IMR-90 (cell line): ENCODE measurements around the gene DHX29. TPM values are rescaled to one million over a fixed set of nuclear protein-coding genes. Genes with fewer than 3 reads are reported as not detected.

Experiments
- ATAC-seq: fragments of 200-7000 bp; cut with Tn5 transposase; 2 replicates; pipeline ENCODE4 v1.9.1; 2020; ENCODE audit warnings: low read depth, mild to moderate bottlenecking, moderate library complexity
- BruUV-seq: library from RNA; stranded (reverse); fragments of 400-500 nt; replicated peaks from 2 replicates; lab custom pipeline; 2021; lab: Mats Ljungman, UMichigan
- CTCF ChIA-PET: fragments of 300-600 bp; formaldehyde crosslinking; extraction: SDS; loops from one replicate; lab custom pipeline; 2021; ENCODE audit warnings: antibody characterized with exemption; lab: Yijun Ruan, JAX
- POLR2A ChIA-PET: fragments of 300-600 bp; sonication (Branson Sonifier 250); formaldehyde crosslinking; loops from one replicate; lab custom pipeline; 2022; ENCODE audit warnings: antibody characterized with exemption; ENCODE audit not compliant: unreplicated experiment; lab: Charles Lee
- DNase-seq: peaks from one replicate; pipeline ENCODE4 v3.0.0; 2013
- H2AFZ ChIP-seq: replicated peaks from 2 replicates; pipeline ENCODE3; 2013; ENCODE audit warnings: low read length, mild to moderate bottlenecking; ENCODE audit not compliant: poor library complexity
- H2AK5ac ChIP-seq: 2 replicates; pipeline ENCODE4 v1.6.1; 2013; ENCODE audit warnings: low read depth, low read length, inconsistent platforms
- H2AK9ac ChIP-seq: replicated peaks from 2 replicates; pipeline ENCODE3; 2013; ENCODE audit warnings: mild to moderate bottlenecking, low read depth, low read length, moderate library complexity; ENCODE audit not compliant: poor library complexity
- H2BK120ac ChIP-seq: 2 replicates; pipeline ENCODE4 v1.6.1; 2013; ENCODE audit warnings: low read depth, low read length, inconsistent platforms
- H2BK15ac ChIP-seq: 3 replicates; pipeline ENCODE4 v1.6.1; 2013; ENCODE audit warnings: low read depth, low read length, inconsistent platforms
- H2BK20ac ChIP-seq: 2 replicates; pipeline ENCODE4 v1.6.1; 2013; ENCODE audit warnings: low read depth, mild to moderate bottlenecking, inconsistent platforms, low read length, moderate library complexity
- H2BK5ac ChIP-seq: 2 replicates; pipeline ENCODE4 v1.6.1; 2013; ENCODE audit warnings: mild to moderate bottlenecking, low read depth, low read length, inconsistent platforms; ENCODE audit not compliant: poor library complexity, severe bottlenecking
- H3K14ac ChIP-seq: replicated peaks from 2 replicates; pipeline ENCODE4 v1.6.1; 2013; ENCODE audit warnings: low read depth, low read length, inconsistent platforms
- H3K18ac ChIP-seq: 2 replicates; pipeline ENCODE4 v1.6.1; 2013; ENCODE audit warnings: low read depth, low read length, control low read depth
- H3K23ac ChIP-seq: 2 replicates; pipeline ENCODE4 v1.6.1; 2013; ENCODE audit warnings: low read depth, low read length, inconsistent platforms
- H3K27ac ChIP-seq: 2 replicates; pipeline ENCODE4 v1.5.1; 2013; ENCODE audit warnings: mild to moderate bottlenecking, control low read depth, low read length; ENCODE audit not compliant: insufficient read depth
- H3K27me3 ChIP-seq: 2 replicates; pipeline ENCODE4 v1.6.1; 2013; ENCODE audit warnings: low read length; ENCODE audit not compliant: control insufficient read depth, insufficient read depth
- H3K36me3 ChIP-seq: 2 replicates; pipeline ENCODE4 v1.6.1; 2013; ENCODE audit warnings: low read length, mixed read lengths; ENCODE audit not compliant: control insufficient read depth, insufficient read depth
- H3K4ac ChIP-seq: 2 replicates; pipeline ENCODE4 v1.6.1; 2013; ENCODE audit warnings: low read depth, low read length, inconsistent platforms
- H3K4me1 ChIP-seq: 2 replicates; pipeline ENCODE4 v1.6.1; 2013; ENCODE audit warnings: low read length, mixed read lengths; ENCODE audit not compliant: control insufficient read depth, insufficient read depth
- H3K4me2 ChIP-seq: 2 replicates; pipeline ENCODE4 v1.6.1; 2013; ENCODE audit warnings: low read depth, mild to moderate bottlenecking, control low read depth, low read length, moderate library complexity
- H3K4me3 ChIP-seq: 2 replicates; pipeline ENCODE4 v1.5.1; 2013; ENCODE audit warnings: low read depth, mild to moderate bottlenecking, control low read depth, low read length, moderate library complexity; ENCODE audit not compliant: insufficient read depth
- H3K56ac ChIP-seq: 2 replicates; pipeline ENCODE4 v1.6.1; 2013; ENCODE audit warnings: low read length, inconsistent platforms; ENCODE audit not compliant: insufficient read depth; ENCODE audit errors: extremely low read depth
- H3K79me1 ChIP-seq, 2 experiments: 2 replicates each; pipeline ENCODE4 v1.6.1; 2013; ENCODE audit warnings: low read length in 2 of 2, inconsistent platforms in 1 of 2, low read depth in 1 of 2
- H3K9ac ChIP-seq: 2 replicates; pipeline ENCODE4 v1.6.1; 2013; ENCODE audit warnings: low read depth, low read length, control low read depth
- H3K9me1 ChIP-seq: 2 replicates; pipeline ENCODE4 v1.6.1; 2013; ENCODE audit warnings: low read length, inconsistent platforms; ENCODE audit not compliant: insufficient read depth
- H3K9me3 ChIP-seq: 2 replicates; pipeline ENCODE4 v1.6.1; 2013; ENCODE audit warnings: low read length; ENCODE audit not compliant: control insufficient read depth, insufficient read depth
- H4K20me1 ChIP-seq: 2 replicates; pipeline ENCODE4 v1.6.1; 2013; ENCODE audit warnings: low read length, inconsistent platforms; ENCODE audit not compliant: insufficient read depth
- H4K5ac ChIP-seq: 2 replicates; pipeline ENCODE4 v1.6.1; 2013; ENCODE audit warnings: mild to moderate bottlenecking, low read depth, low read length, control low read depth
- H4K8ac ChIP-seq, 2 experiments: 2 replicates each; pipeline ENCODE4 v1.6.1; 2013; ENCODE audit warnings: low read depth in 2 of 2, low read length in 2 of 2, control low read depth in 1 of 2, inconsistent platforms in 1 of 2
- H4K91ac ChIP-seq: 2 replicates; pipeline ENCODE4 v1.6.1; 2013; ENCODE audit warnings: low read depth, low read length, inconsistent platforms; ENCODE audit not compliant: insufficient read depth
- FOS ChIP-seq: fragments of 150-350 bp; IDR thresholded peaks from 2 replicates; pipeline ENCODE4 v1.6.1; 2016; ENCODE audit warnings: low read depth, low read length
- MAFK ChIP-seq: IDR thresholded peaks from 2 replicates; pipeline ENCODE4 v1.6.1; 2012; ENCODE audit warnings: low read depth, low read length, improper control_type of control experiment
- MAZ ChIP-seq: IDR thresholded peaks from 2 replicates; pipeline ENCODE4 v1.6.1; 2012; ENCODE audit warnings: low read depth, mild to moderate bottlenecking, low read length, improper control_type of control experiment, moderate library complexity, borderline replicate concordance
- MXI1 ChIP-seq: IDR thresholded peaks from 2 replicates; pipeline ENCODE4 v1.6.1; 2012; ENCODE audit warnings: low read depth, mild to moderate bottlenecking, low read length, moderate library complexity, borderline replicate concordance
- POLR2A ChIP-seq: IDR thresholded peaks from 2 replicates; pipeline ENCODE4 v1.6.1; 2012; ENCODE audit warnings: mild to moderate bottlenecking, low read depth, low read length
- RAD21 ChIP-seq: IDR thresholded peaks from 2 replicates; pipeline ENCODE4 v1.6.1; 2012; ENCODE audit warnings: low read length, improper control_type of control experiment
- RCOR1 ChIP-seq: IDR thresholded peaks from 2 replicates; pipeline ENCODE4 v1.6.1; 2012; ENCODE audit warnings: mild to moderate bottlenecking, low read length, improper control_type of control experiment; ENCODE audit not compliant: insufficient replicate concordance
- SMC3 ChIP-seq: fragments of 150-350 bp; IDR thresholded peaks from 2 replicates; pipeline ENCODE4 v1.6.1; 2016; ENCODE audit warnings: low read depth, mild to moderate bottlenecking, antibody characterized with exemption, low read length, moderate library complexity
- WGBS, 2 experiments: methylation state at CpG; one replicate each; pipeline versions ENCODE4 v1.1.5 to v1.1.7; 2013; ENCODE audit warnings: missing lambda C conversion rate in 2 of 2; ENCODE audit not compliant: insufficient read length in 1 of 2; ENCODE audit errors: extremely low coverage in 2 of 2; 5-methylcytosine and 5-hydroxymethylcytosine counted together
- dilution Hi-C: fragments of 300-500 bp; cut with HindIII; formaldehyde crosslinking; loops from one replicate; pipeline ENCODE4 v1.14.3; 2018; ENCODE audit warnings: low sequenced_read_pairs; ENCODE audit not compliant: unreplicated experiment
- in situ Hi-C: fragments of 300-500 bp; cut with MboI; formaldehyde crosslinking; loops from 3 replicates; pipeline ENCODE4 v1.14.3; 2019; ENCODE audit warnings: low sequenced_read_pairs, inconsistent platforms, mixed read lengths
- intact Hi-C: fragments of 100-400 bp; cut with micrococcal nuclease; formaldehyde crosslinking; loops from 2 replicates; pipeline ENCODE4 v1.10.0; 2022
- polyA plus RNA-seq, 3 experiments: library from polyadenylated mRNA; depleted of rRNA; stranded (reverse); fragments of >200 nt; gene quantifications; 2 replicates each; pipeline ENCODE4 v1.2.3, GENCODE V29; 2012; ENCODE audit warnings: low replicate concordance in 1 of 3
- total RNA-seq: library from RNA; depleted of rRNA; stranded (reverse); fragments of >200 nt; gene quantifications from 2 replicates; pipeline ENCODE4 v1.2.3, GENCODE V29; 2012
- TF ChIP-seq, protein P1 (sequence below): fragments of 150-350 bp; IDR thresholded peaks from 2 replicates; pipeline ENCODE4 v1.6.1; 2017; ENCODE audit warnings: mild to moderate bottlenecking, antibody characterized with exemption, low read length, low read depth

DHX29 gene
- total and polyA plus RNA-seq, 2 of the 4 experiments (the other 2 are of a cell fraction) = 9.5 to 25.6 TPM

DNA sequence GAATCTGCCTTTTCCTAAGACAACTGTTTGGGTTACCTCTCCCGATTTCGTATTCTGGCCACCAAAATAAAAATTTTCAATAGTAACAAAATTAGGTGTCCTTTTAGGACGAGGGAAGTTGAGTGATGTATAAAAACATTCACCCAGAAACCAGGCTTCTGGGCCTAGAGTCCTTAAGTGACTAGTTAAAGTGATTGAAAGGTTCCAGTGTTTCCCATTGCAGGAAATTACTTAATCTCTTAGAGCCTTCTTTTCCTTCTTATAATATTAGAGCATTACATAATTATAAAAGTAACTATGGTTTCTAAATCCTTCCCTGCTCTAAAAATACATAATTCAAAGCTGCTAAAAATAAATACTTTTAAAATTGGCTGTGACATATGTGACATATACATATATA is 87.7 kb downstream of the DHX29 start:
- Histone ChIP-seq H3K4me1 (peaks cover 2% of the 10 kb centered on the region; the same call in 1 of the 2 replicates), H3K79me1 (no peaks in the 10 kb centered on the region), H3K4me3 (no peak overlapping the region), H2BK20ac (no peak overlapping the region), H3K36me3 (no peaks in the 10 kb centered on the region), H2BK15ac (no peak overlapping the region), H2AK5ac (no peak overlapping the region), H3K9ac (no peak overlapping the region), H4K5ac (no peak overlapping the region), H3K4ac (no peak overlapping the region), H3K27ac (no peak overlapping the region), H2AK9ac (no peak overlapping the region), H3K23ac (no peak overlapping the region), H3K56ac (no peak overlapping the region), H3K27me3 (peaks cover 75% of the 10 kb centered on the region), H3K14ac (no peak overlapping the region), H3K18ac (no peak overlapping the region), H4K91ac (no peak overlapping the region), H3K4me2 (no peak overlapping the region), H3K9me1 (no peaks in the 10 kb centered on the region), H3K9me3 (peaks cover 15% of the 10 kb centered on the region), H2AFZ (no peak overlapping the region), H4K8ac (no peak overlapping the region), H4K20me1 (peaks cover 9% of the 10 kb centered on the region; the same call in 1 of the 2 replicates), H2BK5ac (no peak overlapping the region), H2BK120ac (no peak overlapping the region)
- BruUV-seq = no TSS peak
- intact Hi-C loops = loop anchor here (5.0 kb wide), 1 partner anchor 42 kb away; no protein-coding TSS in a partner anchor
- ChIA-PET POLR2A (no interaction called here), CTCF (no interaction called here)
- TF ChIP-seq SMC3 (no peak), RCOR1 (no peak), MXI1 (no peak), MAFK (no peak), FOS (no peak), POLR2A (no peak), RAD21 (no peak), MAZ (no peak)
- TF ChIP-seq, protein P1, sequence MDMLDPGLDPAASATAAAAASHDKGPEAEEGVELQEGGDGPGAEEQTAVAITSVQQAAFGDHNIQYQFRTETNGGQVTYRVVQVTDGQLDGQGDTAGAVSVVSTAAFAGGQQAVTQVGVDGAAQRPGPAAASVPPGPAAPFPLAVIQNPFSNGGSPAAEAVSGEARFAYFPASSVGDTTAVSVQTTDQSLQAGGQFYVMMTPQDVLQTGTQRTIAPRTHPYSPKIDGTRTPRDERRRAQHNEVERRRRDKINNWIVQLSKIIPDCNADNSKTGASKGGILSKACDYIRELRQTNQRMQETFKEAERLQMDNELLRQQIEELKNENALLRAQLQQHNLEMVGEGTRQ = no peak
- DNase-seq (no peak), ATAC-seq (no peak)
- in situ Hi-C loops = no loop called here
- dilution Hi-C loops = no loop called here
- no CpG with 5 or more reads among the region's 3 CpGs for WGBS, 2 experiments
